HCT116 (cell line): ENCODE measurements around the gene SNTG2. TPM values are rescaled to one million over a fixed set of nuclear protein-coding genes. Genes with fewer than 3 reads are reported as not detected.

Experiments
- ATAC-seq: fragments of 200-7000 bp; cut with Tn5 transposase; 2 replicates; pipeline ENCODE4 v1.9.1; 2020; ENCODE audit warnings: mild to moderate bottlenecking, moderate library complexity
- BruUV-seq: library from RNA; stranded (reverse); fragments of 400-500 nt; replicated peaks from 2 replicates; lab custom pipeline; 2021; lab: Mats Ljungman, UMichigan
- CTCF ChIA-PET: fragments of 300-600 bp; sonication (Branson Sonifier 250); formaldehyde crosslinking; loops from one replicate; lab custom pipeline; 2021; ENCODE audit warnings: antibody characterized with exemption; lab: Charles Lee
- POLR2A ChIA-PET: fragments of 300-600, 350-600 bp; sonication (Branson Sonifier 250); formaldehyde crosslinking; loops from one replicate; lab custom pipeline; 2021; ENCODE audit warnings: antibody characterized with exemption; lab: Charles Lee
- RAD21 ChIA-PET, 2 experiments: fragments of 300-600 bp; sonication (Branson Sonifier 250); formaldehyde crosslinking; loops; one replicate each; lab custom pipeline; 2023; ENCODE audit warnings: low total read pairs in 2 of 2; ENCODE audit not compliant: uncharacterized antibody in 2 of 2, unreplicated experiment in 2 of 2, low non-redundant PET in 1 of 2; lab: Charles Lee
- DNase-seq: peaks from one replicate; pipeline ENCODE4 v3.0.0-alpha.2; 2010; ENCODE audit warnings: low read depth, low spot score
- H2AFZ ChIP-seq: fragments of 200-600 bp; shearing (Covaris generic), sonication (generic); 2 replicates; pipeline ENCODE4 v1.6.1; 2017; ENCODE audit warnings: low read depth, mixed run types, mixed read lengths, antibody characterized with exemption, low read length; ENCODE audit not compliant: poor library complexity, severe bottlenecking
- H3K27ac ChIP-seq: 2 replicates; pipeline ENCODE4 v1.5.1; 2012; ENCODE audit warnings: low read depth, low read length
- H3K27me3 ChIP-seq: fragments of 200-600 bp; sonication (generic); 2 replicates; pipeline ENCODE4 v1.6.1; 2016; ENCODE audit warnings: mixed run types, low read length, mixed read lengths; ENCODE audit not compliant: insufficient read depth
- H3K36me3 ChIP-seq, 2 experiments: fragments of 200-500 bp in 1 of 2; fragments of 200-600 bp in 1 of 2; sonication (Bioruptor generic) in 1 of 2; sonication (generic) in 1 of 2; 2 replicates each; pipeline versions ENCODE4 v1.5.1 to v1.6.1; 2014 to 2016; ENCODE audit warnings: low read length in 2 of 2, inconsistent platforms in 1 of 2, mixed read lengths in 1 of 2, mixed run types in 1 of 2; ENCODE audit not compliant: insufficient read depth in 2 of 2, control insufficient read depth in 1 of 2
- H3K4me1 ChIP-seq, 2 experiments: fragments of 200-600 bp in 1 of 2; sonication (generic) in 1 of 2; 2 replicates each; pipeline versions ENCODE4 v1.5.1 to v1.6.1; 2012 to 2017; ENCODE audit warnings: low read length in 2 of 2, inconsistent platforms in 1 of 2, mild to moderate bottlenecking in 1 of 2, mixed read lengths in 1 of 2, mixed run types in 1 of 2, moderate library complexity in 1 of 2; ENCODE audit not compliant: insufficient read depth in 2 of 2, control insufficient read depth in 1 of 2
- H3K4me2 ChIP-seq: fragments of 200-600 bp; sonication (generic); 2 replicates; pipeline ENCODE4 v1.6.1; 2017; ENCODE audit warnings: mixed run types, low read length, mixed read lengths
- H3K4me3 ChIP-seq, 2 experiments: fragments of 200-600 bp in 1 of 2; sonication (generic) in 1 of 2; replicated peaks in 1 of 2; 2 replicates each; pipeline ENCODE4 v1.5.1; 2011 to 2016; ENCODE audit warnings: low read length in 2 of 2, control low read depth in 1 of 2, low read depth in 1 of 2, mild to moderate bottlenecking in 1 of 2, mixed read lengths in 1 of 2, mixed run types in 1 of 2
- H3K79me2 ChIP-seq: fragments of 200-600 bp; sonication (generic); 2 replicates; pipeline ENCODE4 v1.6.1; 2017; ENCODE audit warnings: mild to moderate bottlenecking, mixed run types, low read length, moderate library complexity, mixed read lengths; ENCODE audit not compliant: insufficient read depth
- H3K9ac ChIP-seq: fragments of 200-600 bp; sonication (generic); 2 replicates; pipeline ENCODE4 v1.6.1; 2016; ENCODE audit warnings: low read length, mixed read lengths
- H3K9me2 ChIP-seq: fragments of 200-600 bp; sonication (generic), shearing (Covaris generic); 2 replicates; pipeline ENCODE4 v1.6.1; 2017; ENCODE audit warnings: mixed run types, mild to moderate bottlenecking, moderate library complexity; ENCODE audit not compliant: insufficient read depth
- H3K9me3 ChIP-seq, 2 experiments: fragments of 200-500 bp in 1 of 2; fragments of 200-600 bp in 1 of 2; sonication (Bioruptor generic) in 1 of 2; sonication (generic) in 1 of 2; 2 replicates each; pipeline ENCODE4 v1.6.1; 2014 to 2017; ENCODE audit warnings: low read length in 2 of 2, mixed read lengths in 2 of 2, inconsistent platforms in 1 of 2, low read depth in 1 of 2, mild to moderate bottlenecking in 1 of 2, mixed run types in 1 of 2, moderate library complexity in 1 of 2; ENCODE audit not compliant: control insufficient read depth in 1 of 2, insufficient read depth in 1 of 2
- H4K20me1 ChIP-seq: fragments of 200-600 bp; sonication (generic), shearing (Covaris generic); 2 replicates; pipeline ENCODE4 v1.6.1; 2017; ENCODE audit warnings: mixed run types, mild to moderate bottlenecking, moderate library complexity; ENCODE audit not compliant: insufficient read depth
- ATF3 ChIP-seq: IDR thresholded peaks from 2 replicates; pipeline ENCODE4 v1.6.1; 2012
- CBX3 ChIP-seq: IDR thresholded peaks from 2 replicates; pipeline ENCODE4 v1.6.1; 2012; ENCODE audit warnings: low read depth
- CEBPB ChIP-seq: IDR thresholded peaks from 2 replicates; pipeline ENCODE4 v1.6.1; 2012; ENCODE audit warnings: low read depth
- EGR1 ChIP-seq: IDR thresholded peaks from 2 replicates; pipeline ENCODE4 v1.6.1; 2012; ENCODE audit warnings: low read depth
- ELF1 ChIP-seq: IDR thresholded peaks from 2 replicates; pipeline ENCODE4 v1.6.1; 2012; ENCODE audit warnings: low read depth, borderline replicate concordance
- EZH2 ChIP-seq: fragments of 200-600 bp; sonication (generic); IDR thresholded peaks from 2 replicates; pipeline ENCODE4 v1.6.1; 2017; ENCODE audit warnings: antibody characterized with exemption, mixed run types
- JUND ChIP-seq: IDR thresholded peaks from 2 replicates; pipeline ENCODE4 v1.6.1; 2012
- POLR2A ChIP-seq: IDR thresholded peaks from 2 replicates; pipeline ENCODE4 v1.7.0; 2011; ENCODE audit warnings: borderline replicate concordance; ENCODE audit not compliant: insufficient read depth, insufficient read length; ENCODE audit errors: extremely low read depth
- RAD21 ChIP-seq: IDR thresholded peaks from 2 replicates; pipeline ENCODE4 v1.6.1; 2012; ENCODE audit warnings: low read depth, mild to moderate bottlenecking
- REST ChIP-seq: IDR thresholded peaks from 2 replicates; pipeline ENCODE4 v1.6.1; 2012; ENCODE audit warnings: low read depth
- SIN3A ChIP-seq: IDR thresholded peaks from 2 replicates; pipeline ENCODE4 v1.6.1; 2012; ENCODE audit warnings: low read depth
- YY1 ChIP-seq: IDR thresholded peaks from 2 replicates; pipeline ENCODE4 v1.6.1; 2011; ENCODE audit warnings: low read length, low read depth, moderate library complexity, mild to moderate bottlenecking; ENCODE audit not compliant: insufficient replicate concordance; ENCODE audit errors: extremely low read depth
- ZFX ChIP-seq: fragments of 450-650 bp; IDR thresholded peaks from 2 replicates; pipeline ENCODE4 v1.6.1; 2017
- ZNF274 ChIP-seq: fragments of 200-500 bp; sonication (Bioruptor generic); IDR thresholded peaks from 2 replicates; pipeline ENCODE4 v1.6.1; 2014; ENCODE audit warnings: mild to moderate bottlenecking, low read depth, low read length, inconsistent platforms
- intact Hi-C: fragments of 100-400 bp; cut with micrococcal nuclease; formaldehyde crosslinking; loops from 2 replicates; pipeline ENCODE4 v1.10.0; 2022
- total RNA-seq: library from RNA; stranded (reverse); gene quantifications from one replicate; pipeline ENCODE4 v1.2.1, GENCODE V29; 2021; ENCODE audit not compliant: unreplicated experiment
- TF ChIP-seq, protein P1 (sequence below): IDR thresholded peaks from 2 replicates; pipeline ENCODE4 v1.6.1; 2012

The SNTG2 gene
- total RNA-seq, 1 experiment from 2014 or later = not detected

GRCh38 chr2:949384-950079 is 1.1 kb upstream of the SNTG2 start:
- no peak for ATAC-seq
- CTCF ChIA-PET = no interaction called here
- no peaks in the 10 kb centered on the region for H3K9me3 ChIP-seq
- BruUV-seq = no TSS peak
- TF ChIP-seq EGR1 = no peak
- TF ChIP-seq, protein P1, sequence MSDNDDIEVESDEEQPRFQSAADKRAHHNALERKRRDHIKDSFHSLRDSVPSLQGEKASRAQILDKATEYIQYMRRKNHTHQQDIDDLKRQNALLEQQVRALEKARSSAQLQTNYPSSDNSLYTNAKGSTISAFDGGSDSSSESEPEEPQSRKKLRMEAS = no peak
- TF ChIP-seq CEBPB = no peak
- no peak overlapping the region for H3K4me2 ChIP-seq
- no peak overlapping the region for H3K4me3 ChIP-seq
- DNase-seq = no peak
- POLR2A ChIA-PET = no interaction called here
- H3K9ac ChIP-seq = no peak overlapping the region
- RAD21 ChIA-PET = no interaction called here
- H3K27me3 ChIP-seq = no peaks in the 10 kb centered on the region
- H3K27ac ChIP-seq = no peak overlapping the region
- no peaks in the 10 kb centered on the region for H4K20me1 ChIP-seq
- intact Hi-C loops = no loop called here
- H3K9me2 ChIP-seq = no peaks in the 10 kb centered on the region
- H3K4me1 ChIP-seq = no peaks in the 10 kb centered on the region
- H2AFZ ChIP-seq = no peak overlapping the region
- H3K36me3 ChIP-seq = no peaks in the 10 kb centered on the region
- no peaks in the 10 kb centered on the region for H3K79me2 ChIP-seq

DNA sequence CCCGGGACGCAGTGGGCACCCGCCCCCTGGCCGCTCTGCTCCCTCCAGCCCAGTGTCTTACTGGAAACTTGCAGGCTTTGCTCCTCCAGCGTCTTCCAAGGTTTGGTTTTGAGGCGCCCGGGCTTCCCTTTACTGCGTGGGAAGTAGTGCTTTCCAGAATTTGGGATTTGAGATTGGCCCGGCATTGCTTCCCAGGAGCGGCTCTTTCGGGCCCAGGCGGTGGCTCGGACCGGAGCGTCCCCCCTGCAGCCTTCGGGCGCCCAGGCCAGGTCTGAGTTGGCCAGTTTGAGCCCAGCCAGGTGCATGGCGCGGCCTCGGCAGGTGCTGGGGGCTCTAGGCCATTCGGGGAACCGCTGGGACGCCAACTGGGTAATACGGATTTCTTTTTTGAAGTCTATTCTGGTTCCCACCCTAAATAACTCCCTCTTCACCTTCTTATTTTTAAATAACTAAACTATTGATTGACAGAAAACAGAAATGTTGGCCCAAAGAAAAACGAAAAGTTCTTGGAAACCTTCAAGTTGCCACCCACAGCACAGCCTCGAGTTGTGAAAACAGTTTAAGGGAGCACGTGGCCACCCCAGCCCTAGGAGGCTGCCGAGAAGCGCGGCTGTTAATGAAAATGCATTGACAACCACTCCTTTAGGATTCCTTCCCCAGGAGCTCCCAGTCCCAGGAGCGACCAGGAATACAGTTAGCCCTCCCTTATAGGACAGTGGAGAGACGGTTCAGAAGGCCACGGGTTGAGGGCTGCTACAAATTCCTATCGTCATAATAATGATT is 766 bp downstream of the SNTG2 start:
- no peak for DNase-seq
- ChIA-PET POLR2A (no interaction called here), RAD21 (no interaction called here), CTCF (no interaction called here)
- Histone ChIP-seq H3K4me3 (no peak overlapping the region), H3K9me2 (no peaks in the 10 kb centered on the region), H3K9ac (no peak overlapping the region), H3K79me2 (no peaks in the 10 kb centered on the region), H3K4me1 (no peaks in the 10 kb centered on the region), H3K4me2 (no peak overlapping the region), H3K27me3 (no peaks in the 10 kb centered on the region), H3K9me3 (no peaks in the 10 kb centered on the region), H4K20me1 (no peaks in the 10 kb centered on the region), H2AFZ (no peak overlapping the region), H3K27ac (no peak overlapping the region), H3K36me3 (no peaks in the 10 kb centered on the region)
- no TSS peak for BruUV-seq
- intact Hi-C loops = no loop called here
- ATAC-seq = no peak
- TF ChIP-seq YY1 (no peak), EGR1 (no peak), ZFX (no peak), RAD21 (no peak), POLR2A (no peak), ATF3 (no peak), REST (no peak), JUND (no peak), SIN3A (no peak), CBX3 (no peak), ELF1 (no peak), ZNF274 (no peak), EZH2 (no peak)
